ENCODE data around the gene SLC26A1.
"Not testable (repeated sequence)": the region's sequence is repeated elsewhere in the genome, so short reads cannot be mapped to it uniquely, and the experiment has no call there.

Gene SLC26A1

DNA sequence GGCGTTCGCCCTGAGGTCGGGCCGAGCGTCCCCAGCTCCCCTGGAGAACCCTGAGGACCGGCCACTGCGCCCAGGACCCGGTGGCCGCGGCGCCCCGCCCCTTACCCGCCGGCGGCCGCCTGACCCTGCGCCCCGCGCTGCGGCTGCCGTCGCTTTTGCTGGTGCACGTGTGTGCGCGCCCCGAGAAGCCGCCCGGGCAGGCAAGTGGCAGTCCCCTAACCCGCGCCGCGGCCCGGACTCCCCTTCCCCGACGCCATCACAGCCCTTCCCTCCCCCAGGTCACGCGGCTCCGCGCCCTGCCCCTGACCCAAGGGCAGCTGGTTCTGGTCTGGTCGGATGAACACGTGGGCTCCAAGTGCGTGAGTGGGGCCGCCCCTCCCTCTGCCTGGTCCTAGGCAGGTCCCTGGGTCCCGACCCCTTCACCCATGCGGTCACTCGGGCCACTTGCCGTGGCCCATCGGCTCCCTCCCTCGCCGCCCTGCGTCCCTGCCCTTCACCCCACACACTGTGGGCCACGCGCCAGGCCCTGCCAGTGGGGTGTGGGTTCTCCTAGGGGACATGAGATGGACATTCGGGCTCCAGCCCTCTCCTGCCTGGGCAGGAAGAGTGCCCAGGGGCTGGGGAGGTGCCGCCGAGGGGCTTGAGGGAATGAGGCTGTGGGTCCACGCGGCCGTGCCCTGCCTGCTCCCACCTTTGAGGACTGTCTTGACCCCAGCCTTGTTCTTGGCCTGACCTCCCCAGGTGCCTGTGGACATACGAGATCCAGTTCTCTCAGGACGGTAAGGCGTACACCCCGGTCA lies 10.3 kb upstream of the SLC26A1 start:
- ChIA-PET CTCF (no interaction called here), POLR2A (interaction anchor here (0.5 kb wide), 1 partner anchor 255 kb away, joined by 3 read pairs; no protein-coding TSS in a partner anchor)

DNA sequence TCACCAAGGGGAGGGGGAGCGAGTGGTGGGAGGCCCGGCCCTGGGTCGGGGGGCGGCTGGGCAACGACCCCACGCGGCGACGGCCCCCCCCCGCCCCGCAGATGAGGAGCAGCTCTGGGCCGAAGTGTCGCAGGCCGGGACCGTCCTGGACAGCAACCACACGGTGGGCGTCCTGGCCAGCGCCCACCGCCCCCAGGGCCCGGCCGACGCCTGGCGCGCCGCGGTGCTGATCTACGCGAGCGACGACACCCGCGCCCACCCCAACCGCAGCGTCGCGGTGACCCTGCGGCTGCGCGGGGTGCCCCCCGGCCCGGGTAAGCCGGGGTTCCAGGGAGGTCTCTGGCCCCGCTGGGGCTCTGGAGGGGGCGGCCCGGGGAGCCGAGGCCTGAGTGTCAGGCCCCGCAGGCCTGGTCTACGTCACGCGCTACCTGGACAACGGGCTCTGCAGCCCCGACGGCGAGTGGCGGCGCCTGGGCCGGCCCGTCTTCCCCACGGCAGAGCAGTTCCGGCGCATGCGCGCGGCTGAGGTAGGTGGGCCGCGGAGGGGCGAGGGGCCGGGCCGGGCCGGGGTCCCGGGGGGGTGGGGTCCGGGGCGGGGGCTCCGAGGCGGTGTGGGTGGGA lies 9.5 kb upstream of the SLC26A1 start:
- no peak for DNase-seq (ENCODE audit: extremely low spot score)
- TF ChIP-seq, protein P1, sequence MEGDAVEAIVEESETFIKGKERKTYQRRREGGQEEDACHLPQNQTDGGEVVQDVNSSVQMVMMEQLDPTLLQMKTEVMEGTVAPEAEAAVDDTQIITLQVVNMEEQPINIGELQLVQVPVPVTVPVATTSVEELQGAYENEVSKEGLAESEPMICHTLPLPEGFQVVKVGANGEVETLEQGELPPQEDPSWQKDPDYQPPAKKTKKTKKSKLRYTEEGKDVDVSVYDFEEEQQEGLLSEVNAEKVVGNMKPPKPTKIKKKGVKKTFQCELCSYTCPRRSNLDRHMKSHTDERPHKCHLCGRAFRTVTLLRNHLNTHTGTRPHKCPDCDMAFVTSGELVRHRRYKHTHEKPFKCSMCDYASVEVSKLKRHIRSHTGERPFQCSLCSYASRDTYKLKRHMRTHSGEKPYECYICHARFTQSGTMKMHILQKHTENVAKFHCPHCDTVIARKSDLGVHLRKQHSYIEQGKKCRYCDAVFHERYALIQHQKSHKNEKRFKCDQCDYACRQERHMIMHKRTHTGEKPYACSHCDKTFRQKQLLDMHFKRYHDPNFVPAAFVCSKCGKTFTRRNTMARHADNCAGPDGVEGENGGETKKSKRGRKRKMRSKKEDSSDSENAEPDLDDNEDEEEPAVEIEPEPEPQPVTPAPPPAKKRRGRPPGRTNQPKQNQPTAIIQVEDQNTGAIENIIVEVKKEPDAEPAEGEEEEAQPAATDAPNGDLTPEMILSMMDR (IDR thresholded peaks at IDR 0.05; ENCODE audit: control extremely low read depth, extremely low read depth, low read depth, missing control alignments) = no peak
- POLR2A ChIA-PET = interaction anchor here (0.5 kb wide), 1 partner anchor 255 kb away, joined by 3 read pairs; no protein-coding TSS in a partner anchor
- CTCF ChIA-PET = no interaction called here

More for the DNA sequence above, 10.3 kb upstream of the SLC26A1 start:
- TF ChIP-seq, protein P1 (IDR thresholded peaks at IDR 0.05; ENCODE audit: control extremely low read depth, extremely low read depth, low read depth, missing control alignments) = no peak
- no peak for DNase-seq (ENCODE audit: extremely low spot score)

DNA sequence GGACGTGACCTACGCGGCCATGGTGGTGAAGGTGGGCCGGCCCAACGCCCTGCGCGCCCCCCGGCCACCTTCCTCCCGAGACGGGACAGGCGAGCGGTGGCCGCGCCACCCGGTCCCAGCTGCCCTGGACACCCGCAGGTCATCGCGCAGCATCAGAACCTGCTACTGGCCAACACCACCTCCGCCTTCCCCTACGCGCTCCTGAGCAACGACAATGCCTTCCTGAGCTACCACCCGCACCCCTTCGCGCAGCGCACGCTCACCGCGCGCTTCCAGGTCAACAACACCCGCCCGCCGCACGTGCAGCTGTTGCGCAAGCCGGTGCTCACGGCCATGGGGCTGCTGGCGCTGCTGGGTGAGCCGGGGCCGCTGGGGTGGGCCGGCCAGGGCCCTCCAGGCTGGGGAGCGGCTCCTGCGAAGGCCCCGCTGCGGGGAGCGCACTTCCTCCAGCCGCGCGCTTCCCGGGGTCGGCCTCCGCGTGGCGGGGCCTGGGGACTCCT lies 9.0 kb upstream of the SLC26A1 start:
- ChIA-PET POLR2A (no interaction called here), CTCF (no interaction called here)
- no peak for DNase-seq (ENCODE audit: extremely low spot score)
- TF ChIP-seq, protein P1 (IDR thresholded peaks at IDR 0.05; ENCODE audit: control extremely low read depth, extremely low read depth, low read depth, missing control alignments) = no peak

DNA sequence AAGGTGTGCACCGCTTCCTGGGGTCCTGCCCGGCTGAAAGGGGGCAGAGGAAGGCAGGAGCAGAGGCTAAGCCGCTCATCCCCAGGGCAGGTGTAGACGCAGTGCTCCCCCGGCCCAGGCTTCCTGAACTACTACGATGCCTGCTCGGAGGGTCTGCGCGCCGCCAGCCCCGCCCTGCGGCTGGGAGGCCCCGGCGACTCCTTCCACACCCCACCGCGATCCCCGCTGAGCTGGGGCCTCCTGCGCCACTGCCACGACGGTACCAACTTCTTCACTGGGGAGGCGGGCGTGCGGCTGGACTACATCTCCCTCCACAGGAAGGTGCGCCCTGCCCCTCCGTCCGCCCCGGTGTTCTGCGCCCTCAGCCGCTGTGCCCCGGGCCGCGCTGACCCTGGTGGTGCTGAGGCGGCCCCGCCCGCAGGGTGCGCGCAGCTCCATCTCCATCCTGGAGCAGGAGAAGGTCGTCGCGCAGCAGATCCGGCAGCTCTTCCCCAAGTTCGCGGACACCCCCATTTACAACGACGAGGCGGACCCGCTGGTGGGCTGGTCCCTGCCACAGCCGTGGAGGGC lies 8.4 kb upstream of the SLC26A1 start:
- POLR2A ChIA-PET = no interaction called here
- CTCF ChIA-PET = no interaction called here
- no peak for DNase-seq (ENCODE audit: extremely low spot score)
- TF ChIP-seq, protein P1 (IDR thresholded peaks at IDR 0.05; ENCODE audit: control extremely low read depth, extremely low read depth, low read depth, missing control alignments) = no peak

DNA sequence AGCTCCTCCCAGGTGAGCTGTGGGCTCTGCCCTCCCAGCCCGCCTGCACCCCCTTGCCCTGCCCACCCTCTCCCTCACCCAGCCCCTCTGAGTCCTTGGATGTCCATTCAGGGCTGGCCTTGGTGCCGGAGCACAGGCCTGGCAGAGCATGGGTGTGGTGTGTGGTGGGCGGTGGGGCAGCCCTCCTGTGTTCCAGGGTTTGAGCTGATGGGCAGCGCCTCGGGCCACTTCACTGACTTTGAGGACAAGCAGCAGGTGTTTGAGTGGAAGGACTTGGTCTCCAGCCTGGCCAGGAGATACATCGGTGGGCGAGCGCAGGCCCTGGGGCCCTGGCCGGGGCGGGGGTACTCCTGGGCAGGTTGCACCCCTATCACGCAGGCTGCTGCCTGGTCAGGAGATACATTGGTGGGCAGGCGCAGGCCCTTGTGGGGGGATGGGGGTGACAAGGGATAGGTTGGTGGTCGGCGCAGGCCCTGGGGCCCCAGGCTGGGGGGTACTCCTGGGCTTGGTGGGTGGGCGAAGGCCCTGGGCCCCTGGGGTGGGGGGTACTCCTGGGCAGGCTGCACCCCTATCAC lies 7.6 kb upstream of the SLC26A1 start:
- ChIA-PET POLR2A (no interaction called here), CTCF (no interaction called here)
- DNase-seq (ENCODE audit: extremely low spot score) = no peak
- TF ChIP-seq, protein P1 (IDR thresholded peaks at IDR 0.05; ENCODE audit: control extremely low read depth, extremely low read depth, low read depth, missing control alignments) = no peak

DNA sequence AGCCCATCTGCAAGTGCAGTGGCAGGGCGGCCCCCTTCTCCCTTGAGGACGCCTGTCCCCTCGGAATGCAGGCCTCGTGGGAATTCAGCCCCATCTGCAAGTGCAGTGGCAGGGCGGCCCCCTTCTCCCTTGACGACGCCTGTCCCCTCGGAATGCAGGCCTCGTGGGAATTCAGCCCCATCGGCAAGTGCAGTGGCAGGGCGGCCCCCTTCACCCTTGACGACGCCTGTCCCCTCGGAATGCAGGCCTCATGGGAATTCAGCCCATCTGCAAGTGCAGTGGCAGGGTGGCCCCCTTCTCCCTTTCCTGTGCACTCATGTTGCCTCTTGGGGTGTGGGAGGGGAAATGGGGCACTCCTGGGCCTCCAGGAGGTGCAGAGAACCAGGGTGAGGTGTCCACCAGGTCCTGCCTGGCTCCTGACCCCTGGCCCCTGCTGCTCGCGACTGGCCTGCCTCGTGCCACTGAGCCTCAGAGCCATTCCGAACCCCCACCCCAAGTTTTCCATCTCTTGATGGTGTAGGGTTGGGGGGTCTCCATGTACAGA lies 6.8 kb upstream of the SLC26A1 start:
- no peak for DNase-seq (ENCODE audit: extremely low spot score)
- POLR2A ChIA-PET = no interaction called here

DNA sequence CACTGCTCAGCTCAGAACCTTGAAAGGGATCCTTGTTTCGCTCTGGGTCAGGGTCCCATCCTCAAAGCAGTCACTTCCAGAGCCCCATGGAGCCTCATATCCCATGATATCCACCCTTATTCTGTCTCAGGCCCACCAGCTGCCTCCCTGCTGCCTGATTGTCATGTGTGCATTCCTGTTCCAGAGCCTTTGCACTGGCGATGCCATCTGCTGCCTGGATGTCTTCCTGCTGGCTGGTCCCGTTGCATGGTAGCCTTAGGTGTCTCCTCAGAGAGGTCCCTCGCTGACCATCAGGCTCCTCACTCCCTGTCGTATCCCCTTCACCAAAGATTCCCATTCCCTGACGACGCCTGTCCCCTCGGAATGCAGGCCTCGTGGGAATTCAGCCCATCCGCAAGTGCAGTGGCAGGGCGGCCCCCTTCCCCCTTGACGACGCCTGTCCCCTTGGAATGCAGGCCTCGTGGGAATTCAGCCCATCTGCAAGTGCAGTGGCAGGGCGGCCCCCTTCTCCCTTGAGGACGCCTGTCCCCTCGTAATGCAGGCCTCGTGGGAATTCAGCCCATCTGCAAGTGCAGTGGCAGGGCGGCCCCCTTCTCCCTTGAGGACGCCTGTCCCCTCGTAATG lies 6.1 kb upstream of the SLC26A1 start:
- CTCF ChIA-PET = interaction anchor here (1.2 kb wide), 1 partner anchor 12 kb away, joined by 6 read pairs; the partner anchor contains the start of gene IDUA
- DNase-seq (ENCODE audit: extremely low spot score); POLR2A ChIA-PET: not testable (repeated sequence)

More for the DNA sequence above, 6.8 kb upstream of the SLC26A1 start:
- TF ChIP-seq, protein P1 (IDR thresholded peaks at IDR 0.05; ENCODE audit: control extremely low read depth, extremely low read depth, low read depth, missing control alignments) = no peak
- CTCF ChIA-PET = no interaction called here
